IMR-90 (cell line): Measurements from ENCODE around the gene CNNM3. TPM values are rescaled to one million over a fixed set of nuclear protein-coding genes. Genes with fewer than 3 reads are reported as not detected.
A peak's percentile ranks its signal among the peaks of the same experiment; 100 is the strongest.

Experiments
- ATAC-seq: fragments of 200-7000 bp; cut with Tn5 transposase; 2 replicates; pipeline ENCODE4 v1.9.1; 2020; ENCODE audit warnings: low read depth, mild to moderate bottlenecking, moderate library complexity
- BruUV-seq: library from RNA; stranded (reverse); fragments of 400-500 nt; replicated peaks from 2 replicates; lab custom pipeline; 2021; lab: Mats Ljungman, UMichigan
- CTCF ChIA-PET: fragments of 300-600 bp; formaldehyde crosslinking; extraction: SDS; loops from one replicate; lab custom pipeline; 2021; ENCODE audit warnings: antibody characterized with exemption; lab: Yijun Ruan, JAX
- POLR2A ChIA-PET: fragments of 300-600 bp; sonication (Branson Sonifier 250); formaldehyde crosslinking; loops from one replicate; lab custom pipeline; 2022; ENCODE audit warnings: antibody characterized with exemption; ENCODE audit not compliant: unreplicated experiment; lab: Charles Lee
- DNase-seq: peaks from one replicate; pipeline ENCODE4 v3.0.0; 2013
- H2AFZ ChIP-seq: replicated peaks from 2 replicates; pipeline ENCODE3; 2013; ENCODE audit warnings: low read length, mild to moderate bottlenecking; ENCODE audit not compliant: poor library complexity
- H2AK5ac ChIP-seq: 2 replicates; pipeline ENCODE4 v1.6.1; 2013; ENCODE audit warnings: low read depth, low read length, inconsistent platforms
- H2AK9ac ChIP-seq: replicated peaks from 2 replicates; pipeline ENCODE3; 2013; ENCODE audit warnings: mild to moderate bottlenecking, low read depth, low read length, moderate library complexity; ENCODE audit not compliant: poor library complexity
- H2BK120ac ChIP-seq: 2 replicates; pipeline ENCODE4 v1.6.1; 2013; ENCODE audit warnings: low read depth, low read length, inconsistent platforms
- H2BK15ac ChIP-seq: 3 replicates; pipeline ENCODE4 v1.6.1; 2013; ENCODE audit warnings: low read depth, low read length, inconsistent platforms
- H2BK20ac ChIP-seq: 2 replicates; pipeline ENCODE4 v1.6.1; 2013; ENCODE audit warnings: low read depth, mild to moderate bottlenecking, inconsistent platforms, low read length, moderate library complexity
- H2BK5ac ChIP-seq: 2 replicates; pipeline ENCODE4 v1.6.1; 2013; ENCODE audit warnings: mild to moderate bottlenecking, low read depth, low read length, inconsistent platforms; ENCODE audit not compliant: poor library complexity, severe bottlenecking
- H3K14ac ChIP-seq: replicated peaks from 2 replicates; pipeline ENCODE4 v1.6.1; 2013; ENCODE audit warnings: low read depth, low read length, inconsistent platforms
- H3K18ac ChIP-seq: 2 replicates; pipeline ENCODE4 v1.6.1; 2013; ENCODE audit warnings: low read depth, low read length, control low read depth
- H3K23ac ChIP-seq: 2 replicates; pipeline ENCODE4 v1.6.1; 2013; ENCODE audit warnings: low read depth, low read length, inconsistent platforms
- H3K27ac ChIP-seq: 2 replicates; pipeline ENCODE4 v1.5.1; 2013; ENCODE audit warnings: mild to moderate bottlenecking, control low read depth, low read length; ENCODE audit not compliant: insufficient read depth
- H3K27me3 ChIP-seq: 2 replicates; pipeline ENCODE4 v1.6.1; 2013; ENCODE audit warnings: low read length; ENCODE audit not compliant: control insufficient read depth, insufficient read depth
- H3K36me3 ChIP-seq: 2 replicates; pipeline ENCODE4 v1.6.1; 2013; ENCODE audit warnings: low read length, mixed read lengths; ENCODE audit not compliant: control insufficient read depth, insufficient read depth
- H3K4ac ChIP-seq: 2 replicates; pipeline ENCODE4 v1.6.1; 2013; ENCODE audit warnings: low read depth, low read length, inconsistent platforms
- H3K4me1 ChIP-seq: 2 replicates; pipeline ENCODE4 v1.6.1; 2013; ENCODE audit warnings: low read length, mixed read lengths; ENCODE audit not compliant: control insufficient read depth, insufficient read depth
- H3K4me2 ChIP-seq: 2 replicates; pipeline ENCODE4 v1.6.1; 2013; ENCODE audit warnings: low read depth, mild to moderate bottlenecking, control low read depth, low read length, moderate library complexity
- H3K4me3 ChIP-seq: 2 replicates; pipeline ENCODE4 v1.5.1; 2013; ENCODE audit warnings: low read depth, mild to moderate bottlenecking, control low read depth, low read length, moderate library complexity; ENCODE audit not compliant: insufficient read depth
- H3K56ac ChIP-seq: 2 replicates; pipeline ENCODE4 v1.6.1; 2013; ENCODE audit warnings: low read length, inconsistent platforms; ENCODE audit not compliant: insufficient read depth; ENCODE audit errors: extremely low read depth
- H3K79me1 ChIP-seq, 2 experiments: 2 replicates each; pipeline ENCODE4 v1.6.1; 2013; ENCODE audit warnings: low read length in 2 of 2, inconsistent platforms in 1 of 2, low read depth in 1 of 2
- H3K9ac ChIP-seq: 2 replicates; pipeline ENCODE4 v1.6.1; 2013; ENCODE audit warnings: low read depth, low read length, control low read depth
- H3K9me1 ChIP-seq: 2 replicates; pipeline ENCODE4 v1.6.1; 2013; ENCODE audit warnings: low read length, inconsistent platforms; ENCODE audit not compliant: insufficient read depth
- H3K9me3 ChIP-seq: 2 replicates; pipeline ENCODE4 v1.6.1; 2013; ENCODE audit warnings: low read length; ENCODE audit not compliant: control insufficient read depth, insufficient read depth
- H4K20me1 ChIP-seq: 2 replicates; pipeline ENCODE4 v1.6.1; 2013; ENCODE audit warnings: low read length, inconsistent platforms; ENCODE audit not compliant: insufficient read depth
- H4K5ac ChIP-seq: 2 replicates; pipeline ENCODE4 v1.6.1; 2013; ENCODE audit warnings: mild to moderate bottlenecking, low read depth, low read length, control low read depth
- H4K8ac ChIP-seq, 2 experiments: 2 replicates each; pipeline ENCODE4 v1.6.1; 2013; ENCODE audit warnings: low read depth in 2 of 2, low read length in 2 of 2, control low read depth in 1 of 2, inconsistent platforms in 1 of 2
- H4K91ac ChIP-seq: 2 replicates; pipeline ENCODE4 v1.6.1; 2013; ENCODE audit warnings: low read depth, low read length, inconsistent platforms; ENCODE audit not compliant: insufficient read depth
- BHLHE40 ChIP-seq: fragments of 150-350 bp; IDR thresholded peaks from 2 replicates; pipeline ENCODE4 v1.6.1; 2016; ENCODE audit warnings: mild to moderate bottlenecking, low read depth, low read length
- CEBPB ChIP-seq: IDR thresholded peaks from 2 replicates; pipeline ENCODE4 v1.6.1; 2012; ENCODE audit warnings: low read depth, low read length, improper control_type of control experiment
- CHD1 ChIP-seq: IDR thresholded peaks from 2 replicates; pipeline ENCODE4 v1.6.1; 2012; ENCODE audit warnings: low read depth, low read length, improper control_type of control experiment
- FOS ChIP-seq: fragments of 150-350 bp; IDR thresholded peaks from 2 replicates; pipeline ENCODE4 v1.6.1; 2016; ENCODE audit warnings: low read depth, low read length
- MAFK ChIP-seq: IDR thresholded peaks from 2 replicates; pipeline ENCODE4 v1.6.1; 2012; ENCODE audit warnings: low read depth, low read length, improper control_type of control experiment
- MAZ ChIP-seq: IDR thresholded peaks from 2 replicates; pipeline ENCODE4 v1.6.1; 2012; ENCODE audit warnings: low read depth, mild to moderate bottlenecking, low read length, improper control_type of control experiment, moderate library complexity, borderline replicate concordance
- MXI1 ChIP-seq: IDR thresholded peaks from 2 replicates; pipeline ENCODE4 v1.6.1; 2012; ENCODE audit warnings: low read depth, mild to moderate bottlenecking, low read length, moderate library complexity, borderline replicate concordance
- NFE2L2 ChIP-seq: fragments of 150-350 bp; IDR thresholded peaks from 2 replicates; pipeline ENCODE4 v1.6.1; 2016; ENCODE audit warnings: low read depth, mild to moderate bottlenecking, low read length
- RAD21 ChIP-seq: IDR thresholded peaks from 2 replicates; pipeline ENCODE4 v1.6.1; 2012; ENCODE audit warnings: low read length, improper control_type of control experiment
- RCOR1 ChIP-seq: IDR thresholded peaks from 2 replicates; pipeline ENCODE4 v1.6.1; 2012; ENCODE audit warnings: mild to moderate bottlenecking, low read length, improper control_type of control experiment; ENCODE audit not compliant: insufficient replicate concordance
- RFX5 ChIP-seq: IDR thresholded peaks from 2 replicates; pipeline ENCODE4 v1.8.0; 2012; ENCODE audit warnings: low read depth, mild to moderate bottlenecking, low read length, moderate library complexity
- SMC3 ChIP-seq: fragments of 150-350 bp; IDR thresholded peaks from 2 replicates; pipeline ENCODE4 v1.6.1; 2016; ENCODE audit warnings: low read depth, mild to moderate bottlenecking, antibody characterized with exemption, low read length, moderate library complexity
- WGBS, 2 experiments: methylation state at CpG; one replicate each; pipeline versions ENCODE4 v1.1.5 to v1.1.7; 2013; ENCODE audit warnings: missing lambda C conversion rate in 2 of 2; ENCODE audit not compliant: insufficient read length in 1 of 2; ENCODE audit errors: extremely low coverage in 2 of 2; 5-methylcytosine and 5-hydroxymethylcytosine counted together
- dilution Hi-C: fragments of 300-500 bp; cut with HindIII; formaldehyde crosslinking; loops from one replicate; pipeline ENCODE4 v1.14.3; 2018; ENCODE audit warnings: low sequenced_read_pairs; ENCODE audit not compliant: unreplicated experiment
- in situ Hi-C: fragments of 300-500 bp; cut with MboI; formaldehyde crosslinking; loops from 3 replicates; pipeline ENCODE4 v1.14.3; 2019; ENCODE audit warnings: low sequenced_read_pairs, inconsistent platforms, mixed read lengths
- intact Hi-C: fragments of 100-400 bp; cut with micrococcal nuclease; formaldehyde crosslinking; loops from 2 replicates; pipeline ENCODE4 v1.10.0; 2022
- polyA plus RNA-seq, 3 experiments: library from polyadenylated mRNA; depleted of rRNA; stranded (reverse); fragments of >200 nt; gene quantifications; 2 replicates each; pipeline ENCODE4 v1.2.3, GENCODE V29; 2012; ENCODE audit warnings: low replicate concordance in 1 of 3
- total RNA-seq: library from RNA; depleted of rRNA; stranded (reverse); fragments of >200 nt; gene quantifications from 2 replicates; pipeline ENCODE4 v1.2.3, GENCODE V29; 2012
- TF ChIP-seq, protein P1 (sequence below): fragments of 150-350 bp; IDR thresholded peaks from 2 replicates; pipeline ENCODE4 v1.6.1; 2016; ENCODE audit warnings: low read depth, mild to moderate bottlenecking, low read length, moderate library complexity, borderline replicate concordance
- TF ChIP-seq, protein P2 (sequence below): fragments of 150-350 bp; IDR thresholded peaks from 2 replicates; pipeline ENCODE4 v1.6.1; 2017; ENCODE audit warnings: mild to moderate bottlenecking, antibody characterized with exemption, low read length, low read depth
- TF ChIP-seq, protein P3 (sequence below): conservative IDR thresholded peaks from 2 replicates; pipeline ENCODE4 v1.5.1; 2012; ENCODE audit warnings: mild to moderate bottlenecking, low read depth, low read length, improper control_type of control experiment

CNNM3 gene
- total and polyA plus RNA-seq, 2 of the 4 experiments (the other 2 are of a cell fraction) = 2.3 to 6.1 TPM

DNA sequence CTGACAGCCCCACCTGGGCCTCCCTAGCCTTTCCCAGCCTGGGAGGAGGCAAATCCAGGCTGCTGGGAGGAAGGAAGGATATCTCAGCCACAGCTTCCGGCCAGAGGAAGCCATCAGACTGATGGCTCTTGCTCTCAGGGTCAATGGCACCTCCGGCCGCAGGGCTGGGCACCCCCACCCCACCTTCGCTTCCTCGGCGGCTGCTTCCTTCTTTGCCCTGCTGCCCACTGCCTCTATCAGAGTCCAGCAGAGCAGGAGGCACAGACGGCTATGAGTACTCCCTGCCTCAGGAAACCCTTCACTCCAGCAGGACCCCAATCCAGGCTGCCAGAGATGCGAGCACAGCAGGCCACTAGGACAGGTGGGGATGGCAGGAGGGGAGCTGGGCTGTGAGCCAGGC is 50.5 kb downstream of the CNNM3 start:
- TF ChIP-seq RAD21 (no peak), MXI1 (no peak), RFX5 (no peak), MAZ (no peak), CEBPB (no peak), BHLHE40 (no peak), MAFK (no peak), CHD1 (no peak), RCOR1 (no peak), NFE2L2 (no peak), SMC3 (no peak), FOS (no peak)
- TF ChIP-seq, protein P1, sequence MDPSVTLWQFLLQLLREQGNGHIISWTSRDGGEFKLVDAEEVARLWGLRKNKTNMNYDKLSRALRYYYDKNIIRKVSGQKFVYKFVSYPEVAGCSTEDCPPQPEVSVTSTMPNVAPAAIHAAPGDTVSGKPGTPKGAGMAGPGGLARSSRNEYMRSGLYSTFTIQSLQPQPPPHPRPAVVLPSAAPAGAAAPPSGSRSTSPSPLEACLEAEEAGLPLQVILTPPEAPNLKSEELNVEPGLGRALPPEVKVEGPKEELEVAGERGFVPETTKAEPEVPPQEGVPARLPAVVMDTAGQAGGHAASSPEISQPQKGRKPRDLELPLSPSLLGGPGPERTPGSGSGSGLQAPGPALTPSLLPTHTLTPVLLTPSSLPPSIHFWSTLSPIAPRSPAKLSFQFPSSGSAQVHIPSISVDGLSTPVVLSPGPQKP = no peak
- TF ChIP-seq, protein P2, sequence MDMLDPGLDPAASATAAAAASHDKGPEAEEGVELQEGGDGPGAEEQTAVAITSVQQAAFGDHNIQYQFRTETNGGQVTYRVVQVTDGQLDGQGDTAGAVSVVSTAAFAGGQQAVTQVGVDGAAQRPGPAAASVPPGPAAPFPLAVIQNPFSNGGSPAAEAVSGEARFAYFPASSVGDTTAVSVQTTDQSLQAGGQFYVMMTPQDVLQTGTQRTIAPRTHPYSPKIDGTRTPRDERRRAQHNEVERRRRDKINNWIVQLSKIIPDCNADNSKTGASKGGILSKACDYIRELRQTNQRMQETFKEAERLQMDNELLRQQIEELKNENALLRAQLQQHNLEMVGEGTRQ = no peak
- TF ChIP-seq, protein P3, sequence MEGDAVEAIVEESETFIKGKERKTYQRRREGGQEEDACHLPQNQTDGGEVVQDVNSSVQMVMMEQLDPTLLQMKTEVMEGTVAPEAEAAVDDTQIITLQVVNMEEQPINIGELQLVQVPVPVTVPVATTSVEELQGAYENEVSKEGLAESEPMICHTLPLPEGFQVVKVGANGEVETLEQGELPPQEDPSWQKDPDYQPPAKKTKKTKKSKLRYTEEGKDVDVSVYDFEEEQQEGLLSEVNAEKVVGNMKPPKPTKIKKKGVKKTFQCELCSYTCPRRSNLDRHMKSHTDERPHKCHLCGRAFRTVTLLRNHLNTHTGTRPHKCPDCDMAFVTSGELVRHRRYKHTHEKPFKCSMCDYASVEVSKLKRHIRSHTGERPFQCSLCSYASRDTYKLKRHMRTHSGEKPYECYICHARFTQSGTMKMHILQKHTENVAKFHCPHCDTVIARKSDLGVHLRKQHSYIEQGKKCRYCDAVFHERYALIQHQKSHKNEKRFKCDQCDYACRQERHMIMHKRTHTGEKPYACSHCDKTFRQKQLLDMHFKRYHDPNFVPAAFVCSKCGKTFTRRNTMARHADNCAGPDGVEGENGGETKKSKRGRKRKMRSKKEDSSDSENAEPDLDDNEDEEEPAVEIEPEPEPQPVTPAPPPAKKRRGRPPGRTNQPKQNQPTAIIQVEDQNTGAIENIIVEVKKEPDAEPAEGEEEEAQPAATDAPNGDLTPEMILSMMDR = no peak
- no peak overlapping the region for H2BK120ac ChIP-seq
- BruUV-seq = no TSS peak

More for the DNA sequence above, 50.5 kb downstream of the CNNM3 start:
- no peak overlapping the region for H3K18ac ChIP-seq
- dilution Hi-C loops = no loop called here
- DNase-seq (no peak), ATAC-seq (no peak)
- H3K36me3 ChIP-seq = peaks cover 51% of the 10 kb centered on the region
- no peak overlapping the region for H3K9ac ChIP-seq
- 100% methylated on average over 1 of the region's 8 CpGs; no CpG with 5 or more reads in 1 of the 2 experiments for WGBS, 2 experiments
- no peaks in the 10 kb centered on the region for H3K9me3 ChIP-seq
- H3K4me2 ChIP-seq = peak overlapping the region; percentile 14; the same call in 1 of the 2 replicates
- H3K4ac ChIP-seq = no peak overlapping the region
- ChIA-PET POLR2A (no interaction called here), CTCF (interaction anchor here (3.6 kb wide), 1 partner anchor 8 kb away, joined by 20 read pairs; the partner anchor contains the start of gene ANKRD39)
- H2BK15ac ChIP-seq = no peak overlapping the region
- in situ Hi-C loops = loop anchor here (25.0 kb wide), 1 partner anchor 246 kb away; the partner anchor contains the start of gene ANKRD36
- peak overlapping the region; percentile 17 for H2AFZ ChIP-seq
- no peak overlapping the region for H3K56ac ChIP-seq
- intact Hi-C loops = no loop called here
- no peak overlapping the region for H2AK5ac ChIP-seq
- peaks cover 39% of the 10 kb centered on the region for H4K20me1 ChIP-seq
- H3K23ac ChIP-seq = no peak overlapping the region
- no peak overlapping the region for H4K5ac ChIP-seq
- H3K27me3 ChIP-seq = no peaks in the 10 kb centered on the region
- H4K91ac ChIP-seq = no peak overlapping the region
- H2AK9ac ChIP-seq = peak overlapping the region; percentile 23
- no peak overlapping the region for H2BK20ac ChIP-seq
- H3K14ac ChIP-seq = no peak overlapping the region
- H3K9me1 ChIP-seq = no peaks in the 10 kb centered on the region
- H3K27ac ChIP-seq = no peak overlapping the region
- H3K4me3 ChIP-seq = no peak overlapping the region
- H2BK5ac ChIP-seq = no peak overlapping the region
- peaks cover 7% of the 10 kb centered on the region; the same call in 1 of the 2 replicates for H3K4me1 ChIP-seq
- no peak overlapping the region; a peak in 1 of 4 replicates for H4K8ac ChIP-seq
- peaks cover 5 to 50% of the 10 kb centered on the region in 2 experiments for H3K79me1 ChIP-seq
